Heart right ventricle (tissue), 16 donors: ENCODE results near the gene SLC44A5. TPM values are rescaled to one million over a fixed set of nuclear protein-coding genes. Genes with fewer than 3 reads are reported as not detected.
"Not testable (repeated sequence)": the region's sequence is repeated elsewhere in the genome, so short reads cannot be mapped to it uniquely, and the experiment has no call there.

Source experiments
- ATAC-seq, 8 donors: fragments of 200-7000 bp; cut with Tn5 transposase; one replicate each; pipeline ENCODE4 v1.9.1; 2020; ENCODE audit warnings: mild to moderate bottlenecking in 8 of 8, moderate library complexity in 8 of 8, moderate number of reproducible peaks in 1 of 8
- DNase-seq, 2 donors: peaks; one replicate each; pipeline ENCODE4 v3.0.0-alpha.2; 2020
- H3K27ac ChIP-seq, 10 donors: fragments of 200-600 bp; sonication (generic) in 2 of 10; one replicate each; pipeline versions ENCODE4 v1.5.0 to v1.8.0; 2020 to 2022; ENCODE audit warnings: mild to moderate bottlenecking in 3 of 10
- H3K27me3 ChIP-seq, 7 donors: fragments of 200-600 bp; one replicate each; pipeline ENCODE4 v1.8.0; 2021 to 2022; ENCODE audit warnings: mild to moderate bottlenecking in 2 of 7
- H3K36me3 ChIP-seq, 9 donors: fragments of 200-600 bp; sonication (generic) in 1 of 9; one replicate each; pipeline versions ENCODE4 v1.5.0 to v1.8.0; 2020 to 2022; ENCODE audit warnings: mild to moderate bottlenecking in 2 of 9
- H3K4me1 ChIP-seq, 9 donors: fragments of 200-600 bp; sonication (generic) in 1 of 9; one replicate each; pipeline versions ENCODE4 v1.5.0 to v1.8.0; 2020 to 2022; ENCODE audit warnings: mild to moderate bottlenecking in 4 of 9
- H3K4me3 ChIP-seq, 10 donors: fragments of 200-600 bp; sonication (generic) in 2 of 10; one replicate each; pipeline versions ENCODE4 v1.5.0 to v1.8.0; 2020 to 2022; ENCODE audit warnings: mild to moderate bottlenecking in 7 of 10, moderate library complexity in 2 of 10
- H3K9me3 ChIP-seq, 11 donors: fragments of 200-600 bp in 10 of 11; sonication (generic) in 2 of 11; one replicate each; pipeline versions ENCODE4 v1.5.0 to v1.8.0; 2013 to 2022; ENCODE audit warnings: mild to moderate bottlenecking in 2 of 11, control low read depth in 1 of 11, moderate library complexity in 1 of 11
- CTCF ChIP-seq, 9 donors: fragments of 200-600 bp; sonication (generic) in 2 of 9; IDR thresholded peaks; one replicate each; pipeline versions ENCODE4 v1.5.0 to v1.8.0; 2021 to 2022; ENCODE audit warnings: antibody characterized with exemption in 9 of 9, mild to moderate bottlenecking in 5 of 9, moderate library complexity in 1 of 9
- WGBS, 2 donors: extraction: QIAGEN DNeasy Blood & Tissue Kit; methylation state at CpG; one replicate each; pipeline ENCODE4 v1.1.7; 2013; ENCODE audit warnings: inconsistent platforms in 1 of 2; 5-methylcytosine and 5-hydroxymethylcytosine counted together
- intact Hi-C, 10 donors: fragments of 100-400 bp; cut with DNase I; formaldehyde crosslinking; loops; one replicate each; pipeline versions ENCODE4 v1.11.1 to v1.14.2; 2022
- polyA plus RNA-seq, 2 donors: library from polyadenylated mRNA; stranded (reverse); fragments of 200-250 nt; gene quantifications; one replicate each; pipeline ENCODE4 v1.2.3, GENCODE V29; 2013
- total RNA-seq, 10 donors: library from RNA; stranded (reverse); fragmentation: NEBNext Ultra II Directional in 3 of 10; extraction: Animal tissue kit (Norgen Biotek cat#: 25700) in 3 of 10; gene quantifications; one replicate each; pipeline versions ENCODE4 v1.2.1 to v1.2.4, GENCODE V29; 2021 to 2023
- donor health status: Arrhythmogenic right ventricular cardiomyopathy.
- donor health status: ischemic (EF 13 %, LVEDD 7.1; RV severe dilation, severe dysfunction).
- donor health status: healthy with polysubstance abuse.
- donor health status: DM: no; HTN: yes; CAD: no.
- donor health status: DM: no; HTN: no; CAD: no.
- donor health status: ischemic (EF 25% LVEDD 6.9; RV normal size, moderate dysfunction).
- donor health status: ischemic (EF 25% LVEDD 5.7; RV mildly dilated, moderate dysfunction).
- donor health status: healthy.
- donor health status: DM: yes; HTN: yes; CAD: no.
- donor health status: Ischemic cardiomyopathy.
- donor health status: ischemic (EF 35%, LVEDD 5.7; RV mildly dilated, moderate dysfunction).
- donor health status: nonischemic (EF 11% LVEDD 7.7; RV severe dilation, severe dysfunction).
- donor health status: DM: yes; HTN: yes; CAD: no.
- donor health status: PGD.
- donor health status: ischemic (EF 29% LVEDD 5.4; RV normal size, mild dysfunction).
- donor health status: nonischemic (EF 23%, LVEDD 6.1; RV moderate dilation, normal function).

SLC44A5 gene
- total and polyA plus RNA-seq, 12 donors, result 0.10 to 4.8 (median 1.5) TPM

- intact Hi-C loops, result no loop called here
- no peak for ATAC-seq
Observed at GRCh38 chr1:75415187-75415586, 195.7 kb downstream of the SLC44A5 start.

GRCh38 chr1:75412616-75413015, 198.3 kb downstream of the SLC44A5 start:
- no peak for TF ChIP-seq CTCF (IDR thresholded peaks at IDR 0.05)
- H3K27ac ChIP-seq, result no peak overlapping the region
- no peaks in the 10 kb centered on the region for H3K36me3 ChIP-seq
- 72 to 76% methylated on average over 3 of the region's 3 CpGs for WGBS, 2 donors
- no peaks in the 10 kb centered on the region for H3K27me3 ChIP-seq
- intact Hi-C loops, result no loop called here
- no peak overlapping the region for H3K4me3 ChIP-seq
- no peak for DNase-seq
- no peak for ATAC-seq
- no peaks in the 10 kb centered on the region for H3K4me1 ChIP-seq
- peaks cover 0 to 28% (median under 1%) of the 10 kb centered on the region in 11 donors for H3K9me3 ChIP-seq

More at GRCh38 chr1:75415187-75415586, 195.7 kb downstream of the SLC44A5 start:
- TF ChIP-seq CTCF (IDR thresholded peaks at IDR 0.05), result no peak
- Histone ChIP-seq H3K27ac (no peak overlapping the region), H3K9me3 (peaks cover 0 to 21% (median 0%) of the 10 kb centered on the region in 11 donors), H3K36me3 (no peaks in the 10 kb centered on the region), H3K27me3 (no peaks in the 10 kb centered on the region), H3K4me1 (no peaks in the 10 kb centered on the region), H3K4me3 (no peak overlapping the region)
- no peak for DNase-seq
- 72 to 76% methylated on average over 3 of the region's 3 CpGs for WGBS, 2 donors

GRCh38 chr1:75404681-75405080, 206.2 kb downstream of the SLC44A5 start:
- DNase-seq, ATAC-seq, H3K36me3 ChIP-seq, H3K4me3 ChIP-seq, H3K27me3 ChIP-seq, intact Hi-C loops, H3K4me1 ChIP-seq, H3K27ac ChIP-seq: not testable (repeated sequence)
- WGBS, 2 donors, result 58 to 67% methylated on average over 1 of the region's 1 CpG
- peaks cover 0 to 32% (median 0%) of the 10 kb centered on the region in 11 donors for H3K9me3 ChIP-seq

GRCh38 chr1:75403147-75403646, 207.7 kb downstream of the SLC44A5 start:
- H3K27ac ChIP-seq, H3K27me3 ChIP-seq, DNase-seq, intact Hi-C loops, H3K4me1 ChIP-seq, H3K36me3 ChIP-seq, ATAC-seq, H3K4me3 ChIP-seq: not testable (repeated sequence)
- peaks cover 0 to 32% (median 0%) of the 10 kb centered on the region in 11 donors for H3K9me3 ChIP-seq
- WGBS, 2 donors, result 73 to 74% methylated on average over 5 of the region's 5 CpGs

GRCh38 chr1:75400716-75401115, 210.2 kb downstream of the SLC44A5 start:
- 71 to 90% methylated on average over 1 of the region's 1 CpG for WGBS, 2 donors
- DNase-seq (no peak), ATAC-seq (no peak)
- peaks cover 0 to 14% (median 0%) of the 10 kb centered on the region in 11 donors for H3K9me3 ChIP-seq
- no peak overlapping the region for H3K27ac ChIP-seq
- no peaks in the 10 kb centered on the region for H3K27me3 ChIP-seq
- intact Hi-C loops, result no loop called here
- H3K4me3 ChIP-seq, result no peak overlapping the region
- no peaks in the 10 kb centered on the region for H3K36me3 ChIP-seq
- no peaks in the 10 kb centered on the region for H3K4me1 ChIP-seq
- no peak for TF ChIP-seq CTCF (IDR thresholded peaks at IDR 0.05)
